Tibial nerve (tissue), 4 donors: ENCODE measurements around the gene NRXN3. TPM values are rescaled to one million over a fixed set of nuclear protein-coding genes. Genes with fewer than 3 reads are reported as not detected.
A peak's percentile ranks its signal among the peaks of the same experiment; 100 is the strongest.

Experiments used
- DNase-seq, 2 donors: peaks; one replicate each; pipeline ENCODE4 v3.0.0-alpha.2; 2019; ENCODE audit warnings: low spot score in 2 of 2
- H3K27ac ChIP-seq, 4 donors: fragments of 200-600 bp; sonication (generic) in 3 of 4; one replicate each; pipeline ENCODE4 v1.5.1; 2017 to 2019; ENCODE audit warnings: mild to moderate bottlenecking in 1 of 4
- H3K27me3 ChIP-seq, 2 donors: fragments of 200-600 bp; sonication (generic) in 1 of 2; one replicate each; pipeline versions ENCODE4 v1.5.1 to v1.6.0; 2017 to 2019
- H3K36me3 ChIP-seq, 3 donors: fragments of 200-600 bp; sonication (generic); one replicate each; pipeline ENCODE4 v1.5.1; 2018 to 2019
- H3K4me1 ChIP-seq, 4 donors: fragments of 200-600 bp; sonication (generic) in 3 of 4; one replicate each; pipeline ENCODE4 v1.5.1; 2017 to 2019
- H3K4me3 ChIP-seq, 4 donors: fragments of 200-600 bp; sonication (generic) in 3 of 4; one replicate each; pipeline ENCODE4 v1.5.1; 2017 to 2019; ENCODE audit warnings: mild to moderate bottlenecking in 1 of 4, moderate library complexity in 1 of 4
- H3K9me3 ChIP-seq, 4 donors: fragments of 200-600 bp; sonication (generic) in 3 of 4; one replicate each; pipeline ENCODE4 v1.5.1; 2017 to 2019
- CTCF ChIP-seq, 5 experiments: fragments of 200-600 bp in 3 of 5; fragments of 450-650 bp in 2 of 5; sonication (generic) in 3 of 5; IDR thresholded peaks; one replicate each; pipeline ENCODE4 v1.5.1; 2016 to 2019; ENCODE audit warnings: antibody characterized with exemption in 5 of 5, mild to moderate bottlenecking in 3 of 5, moderate library complexity in 2 of 5
- EP300 ChIP-seq, 2 donors: sonication (generic); formaldehyde crosslinking; IDR thresholded peaks; one replicate each; pipeline ENCODE4 v1.6.1; 2017; ENCODE audit warnings: antibody characterized with exemption in 2 of 2, mild to moderate bottlenecking in 1 of 2
- POLR2A ChIP-seq, 2 donors: fragments of 450-650 bp; IDR thresholded peaks; one replicate each; pipeline ENCODE4 v1.6.1; 2017; ENCODE audit warnings: antibody characterized with exemption in 2 of 2, mild to moderate bottlenecking in 2 of 2, moderate library complexity in 2 of 2
- WGBS, 2 donors: methylation state at CpG; one replicate each; pipeline ENCODE4 v1.1.5; 2018; 5-methylcytosine and 5-hydroxymethylcytosine counted together
- total RNA-seq, 4 donors: library from RNA; depleted of rRNA; stranded (reverse); fragments of >200 nt; gene quantifications; one replicate each; pipeline ENCODE4 v1.1.0, GENCODE V29; 2016

NRXN3 gene
- total RNA-seq, 4 donors from 2014 or later, result 16.7 to 52.2 (median 19.7) TPM

GRCh38 chr14:79342942-79343341 lies 1172.8 kb downstream of the NRXN3 start:
- TF ChIP-seq CTCF (IDR thresholded peaks at IDR 0.05), result no peak
- no peak for TF ChIP-seq EP300 (IDR thresholded peaks at IDR 0.05)
- no peaks in the 10 kb centered on the region for H3K27me3 ChIP-seq
- no peak for DNase-seq
- no peak overlapping the region for H3K4me3 ChIP-seq
- 83 to 86% methylated on average over 5 of the region's 5 CpGs for WGBS, 2 donors
- no peaks in the 10 kb centered on the region for H3K9me3 ChIP-seq
- no peaks in the 10 kb centered on the region for H3K36me3 ChIP-seq
- no peak overlapping the region for H3K27ac ChIP-seq
- peaks cover 0 to 3% (median 0%) of the 10 kb centered on the region in 4 donors for H3K4me1 ChIP-seq

DNA sequence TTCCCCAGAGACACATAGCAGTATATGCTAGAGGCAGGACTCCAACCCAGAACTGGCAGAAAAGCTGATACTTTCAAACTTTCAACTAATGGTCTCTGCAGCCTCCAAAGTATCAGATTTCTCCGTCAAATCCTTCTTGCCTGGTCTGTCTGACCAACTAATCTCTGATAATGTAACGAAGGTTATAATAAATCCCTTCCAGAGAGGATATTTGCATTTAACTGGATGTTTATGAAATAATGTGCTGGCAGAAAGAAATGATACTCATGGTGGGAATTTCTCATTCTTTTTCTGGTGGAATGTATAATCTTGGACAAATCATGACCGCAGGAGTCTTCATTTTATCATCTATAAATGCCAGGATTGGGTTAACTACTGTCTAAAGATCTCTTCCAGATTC lies 1180.8 kb downstream of the NRXN3 start:
- H3K4me1 ChIP-seq, result no peaks in the 10 kb centered on the region
- 68 to 80% methylated on average over 3 of the region's 3 CpGs for WGBS, 2 donors
- no peaks in the 10 kb centered on the region for H3K36me3 ChIP-seq
- H3K9me3 ChIP-seq, result no peaks in the 10 kb centered on the region
- H3K27me3 ChIP-seq, result no peaks in the 10 kb centered on the region
- no peak for DNase-seq
- TF ChIP-seq POLR2A (IDR thresholded peaks at IDR 0.05) (no peak), EP300 (IDR thresholded peaks at IDR 0.05) (no peak), CTCF (IDR thresholded peaks at IDR 0.05) (no peak)
- no peak overlapping the region for H3K4me3 ChIP-seq
- H3K27ac ChIP-seq, result no peak overlapping the region

DNA sequence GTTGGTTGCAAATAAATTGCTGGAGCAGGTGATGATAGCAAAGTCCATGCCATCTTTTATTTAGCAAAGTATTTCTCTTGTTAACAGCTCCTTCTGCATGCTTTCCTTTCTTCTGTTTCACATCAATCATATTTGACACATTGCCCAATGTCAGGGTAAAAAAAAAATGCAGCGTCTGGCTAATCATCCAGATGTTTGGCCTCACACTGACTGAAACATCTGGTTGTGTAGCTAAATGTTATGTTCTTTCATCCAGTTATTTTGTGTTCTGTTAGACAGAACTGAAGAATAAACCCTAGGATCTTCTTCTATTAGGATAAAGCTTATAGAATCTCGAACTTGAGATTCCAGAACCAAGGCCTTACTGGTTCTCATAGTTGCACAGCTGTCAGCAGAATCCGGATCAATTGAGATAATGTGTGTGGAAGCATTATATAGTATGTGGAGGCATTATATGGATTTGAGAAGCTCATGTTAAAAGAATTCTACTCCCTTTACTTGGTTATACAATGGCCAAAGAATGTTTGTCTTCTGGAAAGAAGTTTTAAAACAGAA lies 1182.0 kb downstream of the NRXN3 start:
- Histone ChIP-seq H3K27me3 (no peaks in the 10 kb centered on the region), H3K9me3 (no peaks in the 10 kb centered on the region), H3K4me1 (peaks cover 0 to 6% (median 0%) of the 10 kb centered on the region in 4 donors), H3K27ac (no peak overlapping the region), H3K36me3 (no peaks in the 10 kb centered on the region), H3K4me3 (no peak overlapping the region)
- TF ChIP-seq EP300 (IDR thresholded peaks at IDR 0.05) (no peak), CTCF (IDR thresholded peaks at IDR 0.05) (no peak), POLR2A (IDR thresholded peaks at IDR 0.05) (no peak)
- DNase-seq, result no peak
- WGBS, 2 donors, result 19 to 20% methylated on average over 3 of the region's 3 CpGs

DNA sequence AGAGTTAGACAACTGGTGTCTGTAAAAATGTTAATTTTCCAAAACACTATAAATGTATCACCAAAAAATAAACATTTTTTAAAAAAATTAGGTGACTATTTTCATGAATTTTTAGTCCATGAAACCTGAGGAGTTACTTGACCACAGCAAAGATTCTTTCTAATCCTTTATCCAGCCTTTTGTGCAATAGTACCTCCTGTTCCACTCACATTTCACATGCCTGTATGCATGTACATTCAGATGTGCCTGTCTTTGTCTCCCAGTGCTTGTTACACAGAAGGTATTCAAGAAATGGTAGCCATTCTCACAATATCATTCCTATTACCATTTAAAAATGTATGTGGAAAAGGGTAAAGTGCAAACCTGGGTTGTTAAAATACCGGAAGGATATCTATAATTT lies 1184.2 kb downstream of the NRXN3 start:
- Histone ChIP-seq H3K4me1 (peaks cover 0 to 6% (median 0%) of the 10 kb centered on the region in 4 donors), H3K27me3 (no peaks in the 10 kb centered on the region), H3K36me3 (no peaks in the 10 kb centered on the region), H3K9me3 (no peaks in the 10 kb centered on the region), H3K4me3 (no peak overlapping the region), H3K27ac (no peak overlapping the region)
- TF ChIP-seq POLR2A (IDR thresholded peaks at IDR 0.05) (no peak), EP300 (IDR thresholded peaks at IDR 0.05) (no peak), CTCF (IDR thresholded peaks at IDR 0.05) (no peak)
- no peak for DNase-seq
- 73% methylated on average over 1 of the region's 1 CpG for WGBS, 2 donors

GRCh38 chr14:79356040-79356439 lies 1185.9 kb downstream of the NRXN3 start:
- Histone ChIP-seq H3K27me3 (no peaks in the 10 kb centered on the region), H3K4me3 (no peak overlapping the region), H3K4me1 (peaks cover 0 to 6% (median 0%) of the 10 kb centered on the region in 4 donors), H3K9me3 (no peaks in the 10 kb centered on the region), H3K27ac (peak overlapping the region in 1 of 4 donors; percentile 57), H3K36me3 (no peaks in the 10 kb centered on the region)
- DNase-seq, result no peak
- TF ChIP-seq CTCF (IDR thresholded peaks at IDR 0.05) (peak in 2 of 5 experiments; percentile 15 to 16), POLR2A (IDR thresholded peaks at IDR 0.05) (no peak), EP300 (IDR thresholded peaks at IDR 0.05) (peak in 1 of 2 donors; percentile 25)
- WGBS, 2 donors, result 39% methylated on average over 2 of the region's 2 CpGs
